Stimulated activated CD4-positive, alpha-beta T cell treated with anti-CD3 and anti-CD28 coated beads, Interleukin-4, amount 100 ng/mL, for 4 hours (primary cell): ENCODE measurements around the gene PPT2.

Experiments used
- DNase-seq, 2 experiments: peaks; one replicate each; pipeline ENCODE4 v3.0.0-alpha.2; 2020

PPT2 gene

GRCh38 chr6:32153564-32154513 lies at the start of gene PPT2:
Gene PPT2 (plus strand): TSS chr6:32154141. CDS start chr6:32154595, 454 bp downstream.
- DNase-seq = peak; percentile 58 to 67

GRCh38 chr6:32105433-32105832 lies 48.5 kb upstream of the PPT2 start:
- DNase-seq = no peak

GRCh38 chr6:32107406-32107805 lies 46.5 kb upstream of the PPT2 start:
- DNase-seq = no peak

GRCh38 chr6:32108094-32108627 lies 45.8 kb upstream of the PPT2 start:
- no peak for DNase-seq

- DNase-seq = no peak
Observed at GRCh38 chr6:32108727-32109113, 45.2 kb upstream of the PPT2 start.

- no peak for DNase-seq
Observed at GRCh38 chr6:32109114-32109764, 44.7 kb upstream of the PPT2 start, which contains the start of gene TNXB. Gene TNXB (minus strand): TSS chr6:32109338. CDS start chr6:32098198, 11,140 bp downstream.

- no peak for DNase-seq
Observed at GRCh38 chr6:32109765-32110160, 44.2 kb upstream of the PPT2 start.

GRCh38 chr6:32110632-32111031 lies 43.3 kb upstream of the PPT2 start:
- DNase-seq = no peak

- no peak for DNase-seq
Observed at GRCh38 chr6:32111424-32112066, 42.4 kb upstream of the PPT2 start.

GRCh38 chr6:32112431-32112980 lies 41.4 kb upstream of the PPT2 start:
- no peak for DNase-seq

GRCh38 chr6:32113386-32114352 lies 40.3 kb upstream of the PPT2 start:
- DNase-seq = no peak

GRCh38 chr6:32114796-32115195 lies 39.1 kb upstream of the PPT2 start:
- no peak for DNase-seq

- no peak for DNase-seq
Observed at GRCh38 chr6:32115623-32116022, 38.3 kb upstream of the PPT2 start.

GRCh38 chr6:32116674-32117073 lies 37.3 kb upstream of the PPT2 start:
- DNase-seq = no peak

- DNase-seq = no peak
Observed at GRCh38 chr6:32117461-32117860, 36.5 kb upstream of the PPT2 start.

- DNase-seq = peak; percentile 53 to 66
Observed at GRCh38 chr6:32118782-32119628, 34.9 kb upstream of the PPT2 start.

- DNase-seq = no peak
Observed at GRCh38 chr6:32120573-32121059, 33.3 kb upstream of the PPT2 start.

- no peak for DNase-seq
Observed at GRCh38 chr6:32123681-32124080, 30.3 kb upstream of the PPT2 start.

- no peak for DNase-seq
Observed at GRCh38 chr6:32126880-32127279, 27.1 kb upstream of the PPT2 start.

- no peak for DNase-seq
Observed at GRCh38 chr6:32127409-32127716, 26.6 kb upstream of the PPT2 start.
